A549 (cell line): ENCODE results near the gene ZNF358. TPM values are rescaled to one million over a fixed set of nuclear protein-coding genes. Genes with fewer than 3 reads are reported as not detected.

Experiments
- ATAC-seq, 2 experiments: fragments of 200-7000 bp in 1 of 2; fragments of >200 bp in 1 of 2; cut with Nextera tagmentation in 1 of 2; cut with Tn5 transposase in 1 of 2; 3 replicates each; pipeline versions ENCODE4 v1.8.0 to v1.9.1; 2018 to 2020; ENCODE audit warnings: mild to moderate bottlenecking in 1 of 2, moderate library complexity in 1 of 2
- CTCF ChIA-PET: fragments of 300-600 bp; sonication (Branson Sonifier 250); formaldehyde crosslinking; extraction: SDS; loops from one replicate; lab custom pipeline; 2021; ENCODE audit warnings: antibody characterized with exemption, inconsistent platforms; lab: Yijun Ruan, JAX
- POLR2A ChIA-PET: fragments of 350-600 bp; formaldehyde crosslinking; extraction: SDS; loops from one replicate; lab custom pipeline; 2021; ENCODE audit warnings: antibody characterized with exemption, inconsistent platforms; lab: Yijun Ruan, JAX
- DNase-seq, 2 experiments: peaks; one replicate each; pipeline versions ENCODE4 v3.0.0 to v3.0.0-alpha.2; 2011 to 2016; ENCODE audit warnings: low read depth in 1 of 2, low spot score in 1 of 2
- FAIRE-seq: peaks from 2 replicates; lab custom pipeline; 2011; peaks lifted over from hg19 to GRCh38; lab: Jason Lieb, UNC
- H3K27ac ChIP-seq, 2 experiments: fragments of >200 bp; sonication (Bioruptor Twin); formaldehyde crosslinking; 3 replicates each; pipeline ENCODE4 v1.5.1; 2016 to 2017
- H3K4me1 ChIP-seq: fragments of >200 bp; sonication (Bioruptor Twin); formaldehyde crosslinking; 3 replicates; pipeline ENCODE4 v1.6.1; 2016
- H3K4me2 ChIP-seq: fragments of >200 bp; sonication (Bioruptor Twin); formaldehyde crosslinking; 3 replicates; pipeline ENCODE4 v1.6.1; 2016
- H3K4me3 ChIP-seq: fragments of >200 bp; sonication (Bioruptor Twin); formaldehyde crosslinking; 3 replicates; pipeline ENCODE4 v1.5.1; 2016
- H3K9me3 ChIP-seq: fragments of >200 bp; sonication (Bioruptor Twin); formaldehyde crosslinking; 3 replicates; pipeline ENCODE4 v1.6.1; 2016
- BHLHE40 ChIP-seq: IDR thresholded peaks from 2 replicates; pipeline ENCODE4 v1.6.1; 2012; ENCODE audit warnings: low read depth, low read length, inconsistent platforms
- CHD2 ChIP-seq: fragments of 150-350 bp; IDR thresholded peaks from 2 replicates; pipeline ENCODE4 v1.6.1; 2014; ENCODE audit warnings: low read length; ENCODE audit not compliant: partially characterized antibody
- EHF ChIP-seq: fragments of 250-450 bp; sonication (Bioruptor Pico); IDR thresholded peaks from 2 replicates; pipeline ENCODE4 v1.5.0; 2020; ENCODE audit warnings: mild to moderate bottlenecking
- EHMT2 ChIP-seq: fragments of 200-600 bp; sonication (generic); IDR thresholded peaks from 2 replicates; pipeline ENCODE4 v1.6.1; 2016; ENCODE audit warnings: antibody characterized with exemption, low read depth, mild to moderate bottlenecking, moderate library complexity
- EP300 ChIP-seq, 2 experiments: fragments of >200 bp; sonication (Bioruptor Twin); formaldehyde crosslinking; IDR thresholded peaks; 2 replicates in 1 of 2; 3 replicates in 1 of 2; pipeline ENCODE4 v1.6.1; 2016 to 2017
- ESRRA ChIP-seq: fragments of 150-350 bp; IDR thresholded peaks from 2 replicates; pipeline ENCODE4 v1.6.1; 2014; ENCODE audit warnings: mild to moderate bottlenecking, low read length, borderline replicate concordance
- HOXB13 ChIP-seq: fragments of 250-450 bp; sonication (Bioruptor Pico); IDR thresholded peaks from 2 replicates; pipeline ENCODE4 v1.5.0; 2020; ENCODE audit warnings: low read depth, mild to moderate bottlenecking, moderate library complexity
- HOXB5 ChIP-seq: fragments of 250-450 bp; sonication (Bioruptor Pico); IDR thresholded peaks from 2 replicates; pipeline ENCODE4 v1.5.0; 2020; ENCODE audit warnings: mild to moderate bottlenecking, moderate library complexity
- JUN ChIP-seq, 2 experiments: fragments of >200 bp; sonication (Bioruptor Twin); formaldehyde crosslinking; IDR thresholded peaks; 2 replicates in 1 of 2; 3 replicates in 1 of 2; pipeline ENCODE4 v1.6.1; 2016 to 2017
- KDM5A ChIP-seq: fragments of 200-600 bp; sonication (generic); IDR thresholded peaks from 2 replicates; pipeline ENCODE4 v1.6.1; 2016; ENCODE audit warnings: antibody characterized with exemption, mild to moderate bottlenecking
- MAFK ChIP-seq: fragments of 450-650 bp; IDR thresholded peaks from 2 replicates; pipeline ENCODE4 v1.6.1; 2014; ENCODE audit not compliant: partially characterized antibody
- MYC ChIP-seq: IDR thresholded peaks from 2 replicates; pipeline ENCODE4 v1.6.1; 2012; ENCODE audit warnings: mild to moderate bottlenecking, inconsistent platforms, low read length, improper control_type of control experiment, borderline replicate concordance
- NFE2L2 ChIP-seq: fragments of 150-350 bp; conservative IDR thresholded peaks from 2 replicates; pipeline ENCODE4 v1.6.1; 2014; ENCODE audit warnings: low read length
- NPAS2 ChIP-seq: fragments of 250-450 bp; sonication (Bioruptor Pico); IDR thresholded peaks from 2 replicates; pipeline ENCODE4 v1.8.0; 2022; ENCODE audit warnings: mild to moderate bottlenecking, moderate library complexity, borderline replicate concordance
- NR3C1 ChIP-seq: fragments of >200 bp; sonication (Bioruptor Twin); formaldehyde crosslinking; IDR thresholded peaks from 3 replicates; pipeline ENCODE4 v1.6.1; 2017
- PHF8 ChIP-seq: fragments of 200-600 bp; sonication (generic); IDR thresholded peaks from 2 replicates; pipeline ENCODE4 v1.6.1; 2016; ENCODE audit warnings: low read depth, mild to moderate bottlenecking, antibody characterized with exemption, moderate library complexity, borderline replicate concordance
- POLR2A ChIP-seq: IDR thresholded peaks from 2 replicates; pipeline ENCODE4 v1.6.1; 2012; ENCODE audit warnings: mild to moderate bottlenecking, low read length
- POLR2AphosphoS2 ChIP-seq: conservative IDR thresholded peaks from 2 replicates; pipeline ENCODE4 v1.6.1; 2012; ENCODE audit warnings: low read length, improper control_type of control experiment, inconsistent platforms
- RARB ChIP-seq: fragments of 250-450 bp; sonication (Bioruptor Pico); IDR thresholded peaks from 2 replicates; pipeline ENCODE4 v1.8.0; 2021; ENCODE audit warnings: mild to moderate bottlenecking, moderate library complexity
- RCOR1 ChIP-seq: fragments of 150-350 bp; IDR thresholded peaks from 2 replicates; pipeline ENCODE4 v1.6.1; 2014; ENCODE audit warnings: antibody characterized with exemption, low read length, low read depth
- RNF2 ChIP-seq: fragments of 200-600 bp; sonication (generic); IDR thresholded peaks from 2 replicates; pipeline ENCODE4 v1.6.1; 2016; ENCODE audit warnings: low read depth, mild to moderate bottlenecking, antibody characterized with exemption, moderate library complexity, borderline replicate concordance
- TFCP2L1 ChIP-seq: fragments of 250-450 bp; sonication (Bioruptor Pico); IDR thresholded peaks from 2 replicates; pipeline ENCODE4 v1.5.0; 2021; ENCODE audit warnings: mild to moderate bottlenecking
- ZFP36 ChIP-seq: fragments of 450-650 bp; IDR thresholded peaks from 2 replicates; pipeline ENCODE4 v1.6.1; 2014; ENCODE audit warnings: borderline replicate concordance; ENCODE audit not compliant: partially characterized antibody
- WGBS: methylation state at CpG from one replicate; pipeline ENCODE4 v1.1.6; 2017; ENCODE audit errors: missing lambda C conversion rate; 5-methylcytosine and 5-hydroxymethylcytosine counted together
- polyA plus RNA-seq, 4 experiments: library from polyadenylated mRNA; depleted of rRNA in 3 of 4; stranded (reverse); fragments of >200 nt; fragmentation: RNase III in 1 of 4; extraction: RNeasy Plus Mini Kit Qiagen cat#74134 plus additional on column Dnase treatment in 1 of 4; gene quantifications; 2 replicates in 3 of 4; 3 replicates in 1 of 4; pipeline ENCODE4 v1.2.3, GENCODE V29; 2011 to 2017
- TF ChIP-seq, protein P1 (sequence below): fragments of >200 bp; sonication (Bioruptor Twin); formaldehyde crosslinking; IDR thresholded peaks from 2 replicates; pipeline ENCODE4 v1.6.1; 2016
- TF ChIP-seq, protein P2 (sequence below): IDR thresholded peaks from 2 replicates; pipeline ENCODE4 v1.6.1; 2012; ENCODE audit warnings: low read depth, borderline replicate concordance
- TF ChIP-seq, protein P3 (sequence below): fragments of 250-450 bp; sonication (Bioruptor Pico); IDR thresholded peaks from 2 replicates; pipeline ENCODE4 v1.5.0; 2020; ENCODE audit warnings: low read depth, mild to moderate bottlenecking, moderate library complexity
- TF ChIP-seq, protein P4 (sequence below): fragments of 450-650 bp; IDR thresholded peaks from 2 replicates; pipeline ENCODE4 v1.6.1; 2014; ENCODE audit warnings: antibody characterized with exemption
- TF ChIP-seq, protein P5 (sequence below): fragments of 200-600 bp; sonication (generic); IDR thresholded peaks from 2 replicates; pipeline ENCODE4 v1.6.1; 2016; ENCODE audit warnings: antibody characterized with exemption, mild to moderate bottlenecking, moderate library complexity
- TF ChIP-seq, protein P6 (sequence below): IDR thresholded peaks from 2 replicates; pipeline ENCODE4 v1.6.1; 2012

Gene ZNF358
- polyA plus RNA-seq, 2 of the 4 experiments (the other 2 are of a cell fraction) = 9.5 to 14.0 TPM

DNA sequence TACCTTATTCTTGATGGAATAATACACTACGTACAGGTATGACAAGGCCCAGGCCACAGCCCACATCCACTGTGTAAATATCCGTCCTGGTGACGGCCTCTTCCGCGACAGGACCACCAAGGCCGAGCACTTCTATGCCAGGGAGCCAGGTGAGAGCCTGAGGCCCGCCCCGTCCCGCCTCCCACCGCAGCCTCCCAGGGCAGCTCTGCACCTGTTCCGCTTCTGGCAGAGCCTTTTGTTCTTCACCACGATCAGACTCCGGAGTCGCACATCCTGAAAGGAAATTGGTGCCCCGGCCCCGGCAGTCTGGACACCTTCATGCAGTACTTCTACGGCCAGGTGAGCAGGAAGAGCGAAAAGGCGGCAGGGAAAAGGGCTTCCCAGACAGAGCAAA is 10.6 kb upstream of the ZNF358 start:
- no peak for FAIRE-seq
- no peak for TF ChIP-seq RNF2
- TF ChIP-seq ZFP36 = no peak
- TF ChIP-seq, protein P1, sequence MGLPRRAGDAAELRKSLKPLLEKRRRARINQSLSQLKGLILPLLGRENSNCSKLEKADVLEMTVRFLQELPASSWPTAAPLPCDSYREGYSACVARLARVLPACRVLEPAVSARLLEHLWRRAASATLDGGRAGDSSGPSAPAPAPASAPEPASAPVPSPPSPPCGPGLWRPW = no peak
- TF ChIP-seq NR3C1 = no peak
- no peak for TF ChIP-seq BHLHE40
- no peak for TF ChIP-seq EHMT2
- no peak for TF ChIP-seq MYC
- TF ChIP-seq POLR2AphosphoS2 = no peak
- TF ChIP-seq NPAS2 (CRISPR knock-in tag) = no peak
- no peak for TF ChIP-seq CHD2
- TF ChIP-seq, protein P2, sequence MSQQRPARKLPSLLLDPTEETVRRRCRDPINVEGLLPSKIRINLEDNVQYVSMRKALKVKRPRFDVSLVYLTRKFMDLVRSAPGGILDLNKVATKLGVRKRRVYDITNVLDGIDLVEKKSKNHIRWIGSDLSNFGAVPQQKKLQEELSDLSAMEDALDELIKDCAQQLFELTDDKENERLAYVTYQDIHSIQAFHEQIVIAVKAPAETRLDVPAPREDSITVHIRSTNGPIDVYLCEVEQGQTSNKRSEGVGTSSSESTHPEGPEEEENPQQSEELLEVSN = no peak
- no peak for TF ChIP-seq ESRRA
- no peak for TF ChIP-seq RARB (CRISPR knock-in tag)
- no peak for TF ChIP-seq KDM5A
- TF ChIP-seq, all 56 proteins: peak for 0
- Histone ChIP-seq H3K4me2 (peak overlapping the region; percentile 98), H3K4me3 (peak overlapping the region; percentile 57), H3K27ac (peak overlapping the region; percentile 82 to 85), H3K4me1 (peaks cover 23% of the 10 kb centered on the region), H3K9me3 (no peaks in the 10 kb centered on the region)
- ATAC-seq = no peak
- 92% methylated on average over 14 of the region's 19 CpGs for WGBS
- POLR2A ChIA-PET = interaction anchor here (0.5 to 1.6 kb wide), 4 partner anchors 8 to 1003 kb away, joined by 3 to 12 read pairs (median 4); a partner anchor contains a TSS
- no peak for DNase-seq
- CTCF ChIA-PET = no interaction called here

DNA sequence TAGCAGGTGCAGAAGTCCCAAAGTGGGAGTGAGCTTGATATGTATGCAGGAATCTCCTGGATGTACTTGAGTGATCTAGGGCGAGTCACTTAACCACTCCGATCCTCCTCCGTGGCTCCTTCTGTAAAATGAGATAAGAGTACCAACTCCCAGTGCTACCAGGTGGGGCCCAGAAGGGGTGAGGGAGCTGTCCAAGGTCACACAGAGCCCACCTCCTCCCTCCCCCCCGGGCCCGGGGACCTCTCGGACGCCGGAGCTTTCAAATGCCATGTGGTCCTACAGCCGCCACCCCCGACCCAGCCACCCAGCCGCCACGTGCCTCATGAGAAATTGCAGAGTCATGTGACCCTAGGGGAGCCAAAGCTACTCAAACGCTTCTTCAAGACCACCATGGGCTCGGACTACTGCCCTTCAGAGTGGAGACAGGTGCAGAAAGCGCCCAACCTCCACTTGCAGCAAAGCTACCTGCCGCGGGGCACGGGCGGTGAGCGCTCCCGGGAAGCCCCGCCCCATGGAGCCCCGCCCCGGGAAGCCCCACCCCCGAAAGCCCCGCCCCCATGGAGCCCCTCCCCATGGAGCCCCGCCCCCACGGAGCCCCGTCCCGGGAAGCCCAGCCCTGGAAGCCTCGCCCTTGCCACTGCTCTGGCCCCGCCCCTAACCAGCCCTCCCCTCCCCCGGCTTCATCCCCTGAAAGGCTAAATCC is 10.1 kb upstream of the ZNF358 start:
- peak overlapping the region; percentile 57 for H3K4me3 ChIP-seq
- 13% methylated on average over 8 of the region's 33 CpGs for WGBS
- no peaks in the 10 kb centered on the region for H3K9me3 ChIP-seq
- ChIA-PET POLR2A (interaction anchor here (0.5 to 2.2 kb wide), 7 partner anchors 9 to 1003 kb away, joined by 3 to 12 read pairs (median 3); partner anchors contain the start of gene MCOLN1), CTCF (no interaction called here)
- H3K4me1 ChIP-seq = peaks cover 23% of the 10 kb centered on the region
- DNase-seq (peak in 1 of 2 experiments; percentile 45), ATAC-seq (peak in 1 of 2 experiments; percentile 3; a peak in 3 of 6 replicates), FAIRE-seq (no peak)
- H3K4me2 ChIP-seq = peak overlapping the region; percentile 98
- peak; percentile 47; the same call in 1 of the 2 replicates for TF ChIP-seq HOXB5 (CRISPR knock-in tag)
- TF ChIP-seq NFE2L2 = 0 out of 2 replicates have a peak, but pooled peaks have one; percentile 6
- TF ChIP-seq HOXB13 (CRISPR knock-in tag) = 0 out of 2 replicates have a peak, but pooled peaks have one; percentile 29
- TF ChIP-seq TFCP2L1 (CRISPR knock-in tag) = no peak
- TF ChIP-seq, protein P3, sequence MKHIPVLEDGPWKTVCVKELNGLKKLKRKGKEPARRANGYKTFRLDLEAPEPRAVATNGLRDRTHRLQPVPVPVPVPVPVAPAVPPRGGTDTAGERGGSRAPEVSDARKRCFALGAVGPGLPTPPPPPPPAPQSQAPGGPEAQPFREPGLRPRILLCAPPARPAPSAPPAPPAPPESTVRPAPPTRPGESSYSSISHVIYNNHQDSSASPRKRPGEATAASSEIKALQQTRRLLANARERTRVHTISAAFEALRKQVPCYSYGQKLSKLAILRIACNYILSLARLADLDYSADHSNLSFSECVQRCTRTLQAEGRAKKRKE (CRISPR knock-in tag) = no peak
- no peak for TF ChIP-seq RCOR1
- TF ChIP-seq, protein P4, sequence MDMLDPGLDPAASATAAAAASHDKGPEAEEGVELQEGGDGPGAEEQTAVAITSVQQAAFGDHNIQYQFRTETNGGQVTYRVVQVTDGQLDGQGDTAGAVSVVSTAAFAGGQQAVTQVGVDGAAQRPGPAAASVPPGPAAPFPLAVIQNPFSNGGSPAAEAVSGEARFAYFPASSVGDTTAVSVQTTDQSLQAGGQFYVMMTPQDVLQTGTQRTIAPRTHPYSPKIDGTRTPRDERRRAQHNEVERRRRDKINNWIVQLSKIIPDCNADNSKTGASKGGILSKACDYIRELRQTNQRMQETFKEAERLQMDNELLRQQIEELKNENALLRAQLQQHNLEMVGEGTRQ = peak; percentile 89
- peak; percentile 38 for TF ChIP-seq POLR2A
- no peak for TF ChIP-seq EP300 (IDR thresholded peaks at IDR 0.05)
- TF ChIP-seq, protein P5, sequence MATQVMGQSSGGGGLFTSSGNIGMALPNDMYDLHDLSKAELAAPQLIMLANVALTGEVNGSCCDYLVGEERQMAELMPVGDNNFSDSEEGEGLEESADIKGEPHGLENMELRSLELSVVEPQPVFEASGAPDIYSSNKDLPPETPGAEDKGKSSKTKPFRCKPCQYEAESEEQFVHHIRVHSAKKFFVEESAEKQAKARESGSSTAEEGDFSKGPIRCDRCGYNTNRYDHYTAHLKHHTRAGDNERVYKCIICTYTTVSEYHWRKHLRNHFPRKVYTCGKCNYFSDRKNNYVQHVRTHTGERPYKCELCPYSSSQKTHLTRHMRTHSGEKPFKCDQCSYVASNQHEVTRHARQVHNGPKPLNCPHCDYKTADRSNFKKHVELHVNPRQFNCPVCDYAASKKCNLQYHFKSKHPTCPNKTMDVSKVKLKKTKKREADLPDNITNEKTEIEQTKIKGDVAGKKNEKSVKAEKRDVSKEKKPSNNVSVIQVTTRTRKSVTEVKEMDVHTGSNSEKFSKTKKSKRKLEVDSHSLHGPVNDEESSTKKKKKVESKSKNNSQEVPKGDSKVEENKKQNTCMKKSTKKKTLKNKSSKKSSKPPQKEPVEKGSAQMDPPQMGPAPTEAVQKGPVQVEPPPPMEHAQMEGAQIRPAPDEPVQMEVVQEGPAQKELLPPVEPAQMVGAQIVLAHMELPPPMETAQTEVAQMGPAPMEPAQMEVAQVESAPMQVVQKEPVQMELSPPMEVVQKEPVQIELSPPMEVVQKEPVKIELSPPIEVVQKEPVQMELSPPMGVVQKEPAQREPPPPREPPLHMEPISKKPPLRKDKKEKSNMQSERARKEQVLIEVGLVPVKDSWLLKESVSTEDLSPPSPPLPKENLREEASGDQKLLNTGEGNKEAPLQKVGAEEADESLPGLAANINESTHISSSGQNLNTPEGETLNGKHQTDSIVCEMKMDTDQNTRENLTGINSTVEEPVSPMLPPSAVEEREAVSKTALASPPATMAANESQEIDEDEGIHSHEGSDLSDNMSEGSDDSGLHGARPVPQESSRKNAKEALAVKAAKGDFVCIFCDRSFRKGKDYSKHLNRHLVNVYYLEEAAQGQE = peak; percentile 46; the same call in 1 of the 2 replicates
- TF ChIP-seq, protein P2 = 0 out of 2 replicates have a peak, but pooled peaks have one; percentile 36
- no peak for TF ChIP-seq ESRRA
- no peak for TF ChIP-seq PHF8
- TF ChIP-seq, protein P6, sequence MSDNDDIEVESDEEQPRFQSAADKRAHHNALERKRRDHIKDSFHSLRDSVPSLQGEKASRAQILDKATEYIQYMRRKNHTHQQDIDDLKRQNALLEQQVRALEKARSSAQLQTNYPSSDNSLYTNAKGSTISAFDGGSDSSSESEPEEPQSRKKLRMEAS = peak; percentile 88
- TF ChIP-seq JUN (IDR thresholded peaks at IDR 0.05) = no peak
- TF ChIP-seq EHF (CRISPR knock-in tag) = no peak
- TF ChIP-seq MAFK = peak; percentile 20
- H3K27ac ChIP-seq = peak overlapping the region; percentile 82 to 85
